Measurements from ENCODE around the gene TOMM7.
"Not testable (repeated sequence)": the region's sequence is repeated elsewhere in the genome, so short reads cannot be mapped to it uniquely, and the experiment has no call there.

TOMM7 gene

GRCh38 chr7:22849662-22850061 is 27.0 kb upstream of the TOMM7 start:
- DNase-seq (ENCODE audit: insufficient read length), result no peak
- TF ChIP-seq POLR2A (IDR thresholded peaks at IDR 0.05; ENCODE audit: low read depth, low read length) (no peak), TAF1 (IDR thresholded peaks at IDR 0.05; ENCODE audit: borderline replicate concordance, low read depth, low read length) (no peak), POLR2AphosphoS5 (IDR thresholded peaks at IDR 0.05; ENCODE audit: low read depth, low read length) (no peak)
- no peak for FAIRE-seq

- no peak for FAIRE-seq
- no peak for TF ChIP-seq TAF1 (IDR thresholded peaks at IDR 0.05; ENCODE audit: borderline replicate concordance, low read depth, low read length)
- TF ChIP-seq POLR2AphosphoS5 (IDR thresholded peaks at IDR 0.05; ENCODE audit: low read depth, low read length), result no peak
- TF ChIP-seq POLR2A (IDR thresholded peaks at IDR 0.05; ENCODE audit: low read depth, low read length), result no peak
- DNase-seq (ENCODE audit: insufficient read length), result no peak
Measured at GRCh38 chr7:22849172-22849571, 26.5 kb upstream of the TOMM7 start.

GRCh38 chr7:22846961-22847360 is 24.3 kb upstream of the TOMM7 start:
- DNase-seq (ENCODE audit: insufficient read length) (no peak), FAIRE-seq (no peak)
- TF ChIP-seq POLR2A (IDR thresholded peaks at IDR 0.05; ENCODE audit: low read depth, low read length) (no peak), TAF1 (IDR thresholded peaks at IDR 0.05; ENCODE audit: borderline replicate concordance, low read depth, low read length) (no peak), POLR2AphosphoS5 (IDR thresholded peaks at IDR 0.05; ENCODE audit: low read depth, low read length) (no peak)

GRCh38 chr7:22845221-22845834 is 22.7 kb upstream of the TOMM7 start:
- TF ChIP-seq POLR2A (IDR thresholded peaks at IDR 0.05; ENCODE audit: low read depth, low read length) (no peak), TAF1 (IDR thresholded peaks at IDR 0.05; ENCODE audit: borderline replicate concordance, low read depth, low read length) (no peak), POLR2AphosphoS5 (IDR thresholded peaks at IDR 0.05; ENCODE audit: low read depth, low read length) (no peak)
- FAIRE-seq (no peak), DNase-seq (ENCODE audit: insufficient read length) (no peak)

- FAIRE-seq, result no peak
- TF ChIP-seq TAF1 (IDR thresholded peaks at IDR 0.05; ENCODE audit: borderline replicate concordance, low read depth, low read length), result no peak
- TF ChIP-seq POLR2A (IDR thresholded peaks at IDR 0.05; ENCODE audit: low read depth, low read length), result no peak
- TF ChIP-seq POLR2AphosphoS5 (IDR thresholded peaks at IDR 0.05; ENCODE audit: low read depth, low read length), result no peak
- no peak for DNase-seq (ENCODE audit: insufficient read length)
Measured at GRCh38 chr7:22843681-22844309, 21.1 kb upstream of the TOMM7 start.

- no peak for TF ChIP-seq POLR2A (IDR thresholded peaks at IDR 0.05; ENCODE audit: low read depth, low read length)
- no peak for TF ChIP-seq TAF1 (IDR thresholded peaks at IDR 0.05; ENCODE audit: borderline replicate concordance, low read depth, low read length)
- no peak for TF ChIP-seq POLR2AphosphoS5 (IDR thresholded peaks at IDR 0.05; ENCODE audit: low read depth, low read length)
- no peak for DNase-seq (ENCODE audit: insufficient read length)
- no peak for FAIRE-seq
Measured at GRCh38 chr7:22842973-22843372, 20.3 kb upstream of the TOMM7 start.

GRCh38 chr7:22842383-22842941 is 19.8 kb upstream of the TOMM7 start:
- TF ChIP-seq TAF1 (IDR thresholded peaks at IDR 0.05; ENCODE audit: borderline replicate concordance, low read depth, low read length) (no peak), POLR2AphosphoS5 (IDR thresholded peaks at IDR 0.05; ENCODE audit: low read depth, low read length) (no peak), POLR2A (IDR thresholded peaks at IDR 0.05; ENCODE audit: low read depth, low read length) (no peak)
- DNase-seq (ENCODE audit: insufficient read length), result no peak
- FAIRE-seq, result no peak

GRCh38 chr7:22841954-22842353 is 19.3 kb upstream of the TOMM7 start:
- FAIRE-seq (no peak), DNase-seq (ENCODE audit: insufficient read length) (no peak)
- TF ChIP-seq POLR2A (IDR thresholded peaks at IDR 0.05; ENCODE audit: low read depth, low read length) (no peak), POLR2AphosphoS5 (IDR thresholded peaks at IDR 0.05; ENCODE audit: low read depth, low read length) (no peak), TAF1 (IDR thresholded peaks at IDR 0.05; ENCODE audit: borderline replicate concordance, low read depth, low read length) (no peak)

GRCh38 chr7:22837308-22837707 is 14.7 kb upstream of the TOMM7 start:
- no peak for FAIRE-seq

GRCh38 chr7:22836506-22836905 is 13.9 kb upstream of the TOMM7 start:
- DNase-seq (ENCODE audit: insufficient read length); FAIRE-seq: not testable (repeated sequence)

More at GRCh38 chr7:22837308-22837707, 14.7 kb upstream of the TOMM7 start:
- TF ChIP-seq TAF1 (IDR thresholded peaks at IDR 0.05; ENCODE audit: borderline replicate concordance, low read depth, low read length) (no peak), POLR2A (IDR thresholded peaks at IDR 0.05; ENCODE audit: low read depth, low read length) (no peak)
- no peak for DNase-seq (ENCODE audit: insufficient read length)

- TF ChIP-seq TAF1 (IDR thresholded peaks at IDR 0.05; ENCODE audit: borderline replicate concordance, low read depth, low read length) (no peak), POLR2AphosphoS5 (IDR thresholded peaks at IDR 0.05; ENCODE audit: low read depth, low read length) (no peak), POLR2A (IDR thresholded peaks at IDR 0.05; ENCODE audit: low read depth, low read length) (no peak)
- no peak for DNase-seq (ENCODE audit: insufficient read length)
- no peak for FAIRE-seq
Measured at GRCh38 chr7:22833957-22834356, 11.3 kb upstream of the TOMM7 start.

GRCh38 chr7:22833113-22833855 is 10.6 kb upstream of the TOMM7 start:
- FAIRE-seq, result no peak
- TF ChIP-seq TAF1 (IDR thresholded peaks at IDR 0.05; ENCODE audit: borderline replicate concordance, low read depth, low read length), result no peak
- TF ChIP-seq POLR2AphosphoS5 (IDR thresholded peaks at IDR 0.05; ENCODE audit: low read depth, low read length), result no peak
- no peak for TF ChIP-seq POLR2A (IDR thresholded peaks at IDR 0.05; ENCODE audit: low read depth, low read length)
- no peak for DNase-seq (ENCODE audit: insufficient read length)
